Heart right ventricle (tissue), 16 donors: ENCODE results near the gene PPP1R16B. TPM values are rescaled to one million over a fixed set of nuclear protein-coding genes. Genes with fewer than 3 reads are reported as not detected.
"Not testable (repeated sequence)": the region's sequence is repeated elsewhere in the genome, so short reads cannot be mapped to it uniquely, and the experiment has no call there.

Source experiments
- ATAC-seq, 8 donors: fragments of 200-7000 bp; cut with Tn5 transposase; one replicate each; pipeline ENCODE4 v1.9.1; 2020; ENCODE audit warnings: mild to moderate bottlenecking in 8 of 8, moderate library complexity in 8 of 8, moderate number of reproducible peaks in 1 of 8
- DNase-seq, 2 donors: peaks; one replicate each; pipeline ENCODE4 v3.0.0-alpha.2; 2020
- H3K27ac ChIP-seq, 10 donors: fragments of 200-600 bp; sonication (generic) in 2 of 10; one replicate each; pipeline versions ENCODE4 v1.5.0 to v1.8.0; 2020 to 2022; ENCODE audit warnings: mild to moderate bottlenecking in 3 of 10
- H3K27me3 ChIP-seq, 7 donors: fragments of 200-600 bp; one replicate each; pipeline ENCODE4 v1.8.0; 2021 to 2022; ENCODE audit warnings: mild to moderate bottlenecking in 2 of 7
- H3K36me3 ChIP-seq, 9 donors: fragments of 200-600 bp; sonication (generic) in 1 of 9; one replicate each; pipeline versions ENCODE4 v1.5.0 to v1.8.0; 2020 to 2022; ENCODE audit warnings: mild to moderate bottlenecking in 2 of 9
- H3K4me1 ChIP-seq, 9 donors: fragments of 200-600 bp; sonication (generic) in 1 of 9; one replicate each; pipeline versions ENCODE4 v1.5.0 to v1.8.0; 2020 to 2022; ENCODE audit warnings: mild to moderate bottlenecking in 4 of 9
- H3K4me3 ChIP-seq, 10 donors: fragments of 200-600 bp; sonication (generic) in 2 of 10; one replicate each; pipeline versions ENCODE4 v1.5.0 to v1.8.0; 2020 to 2022; ENCODE audit warnings: mild to moderate bottlenecking in 7 of 10, moderate library complexity in 2 of 10
- H3K9me3 ChIP-seq, 11 donors: fragments of 200-600 bp in 10 of 11; sonication (generic) in 2 of 11; one replicate each; pipeline versions ENCODE4 v1.5.0 to v1.8.0; 2013 to 2022; ENCODE audit warnings: mild to moderate bottlenecking in 2 of 11, control low read depth in 1 of 11, moderate library complexity in 1 of 11
- CTCF ChIP-seq, 9 donors: fragments of 200-600 bp; sonication (generic) in 2 of 9; IDR thresholded peaks; one replicate each; pipeline versions ENCODE4 v1.5.0 to v1.8.0; 2021 to 2022; ENCODE audit warnings: antibody characterized with exemption in 9 of 9, mild to moderate bottlenecking in 5 of 9, moderate library complexity in 1 of 9
- WGBS, 2 donors: extraction: QIAGEN DNeasy Blood & Tissue Kit; methylation state at CpG; one replicate each; pipeline ENCODE4 v1.1.7; 2013; ENCODE audit warnings: inconsistent platforms in 1 of 2; 5-methylcytosine and 5-hydroxymethylcytosine counted together
- intact Hi-C, 10 donors: fragments of 100-400 bp; cut with DNase I; formaldehyde crosslinking; loops; one replicate each; pipeline versions ENCODE4 v1.11.1 to v1.14.2; 2022
- polyA plus RNA-seq, 2 donors: library from polyadenylated mRNA; stranded (reverse); fragments of 200-250 nt; gene quantifications; one replicate each; pipeline ENCODE4 v1.2.3, GENCODE V29; 2013
- total RNA-seq, 10 donors: library from RNA; stranded (reverse); fragmentation: NEBNext Ultra II Directional in 3 of 10; extraction: Animal tissue kit (Norgen Biotek cat#: 25700) in 3 of 10; gene quantifications; one replicate each; pipeline versions ENCODE4 v1.2.1 to v1.2.4, GENCODE V29; 2021 to 2023
- donor health status: Arrhythmogenic right ventricular cardiomyopathy.
- donor health status: ischemic (EF 13 %, LVEDD 7.1; RV severe dilation, severe dysfunction).
- donor health status: healthy with polysubstance abuse.
- donor health status: DM: no; HTN: yes; CAD: no.
- donor health status: DM: no; HTN: no; CAD: no.
- donor health status: ischemic (EF 25% LVEDD 6.9; RV normal size, moderate dysfunction).
- donor health status: ischemic (EF 25% LVEDD 5.7; RV mildly dilated, moderate dysfunction).
- donor health status: healthy.
- donor health status: DM: yes; HTN: yes; CAD: no.
- donor health status: Ischemic cardiomyopathy.
- donor health status: ischemic (EF 35%, LVEDD 5.7; RV mildly dilated, moderate dysfunction).
- donor health status: nonischemic (EF 11% LVEDD 7.7; RV severe dilation, severe dysfunction).
- donor health status: DM: yes; HTN: yes; CAD: no.
- donor health status: PGD.
- donor health status: ischemic (EF 29% LVEDD 5.4; RV normal size, mild dysfunction).
- donor health status: nonischemic (EF 23%, LVEDD 6.1; RV moderate dilation, normal function).

PPP1R16B gene
- total and polyA plus RNA-seq, 12 donors, result 2.5 to 13.8 (median 5.8) TPM

- ATAC-seq (peak; percentile 27 to 80 (median 62)), DNase-seq (no peak)
- intact Hi-C loops, result no loop called here
- no peak for TF ChIP-seq CTCF (IDR thresholded peaks at IDR 0.05)
- H3K27me3 ChIP-seq, result peaks cover 0 to 26% (median 12%) of the 10 kb centered on the region in 7 donors
- no peak overlapping the region for H3K4me3 ChIP-seq
- H3K27ac ChIP-seq, result peak overlapping the region in 7 of 10 donors; percentile 22 to 69 (median 50)
- peaks cover 0 to 8% (median 0%) of the 10 kb centered on the region in 9 donors for H3K36me3 ChIP-seq
- 37 to 39% methylated on average over 5 of the region's 5 CpGs for WGBS, 2 donors
- no peaks in the 10 kb centered on the region for H3K9me3 ChIP-seq
- peaks cover 0 to 80% (median 54%) of the 10 kb centered on the region in 9 donors for H3K4me1 ChIP-seq
Measured at GRCh38 chr20:38812182-38812581, 6.7 kb downstream of the PPP1R16B start.

GRCh38 chr20:38812709-38813573 is 7.4 kb downstream of the PPP1R16B start:
- Histone ChIP-seq H3K27me3 (peaks cover 0 to 20% (median 4%) of the 10 kb centered on the region in 7 donors), H3K27ac (peak overlapping the region in 9 of 10 donors; percentile 0 to 69 (median 32)), H3K4me3 (no peak overlapping the region), H3K36me3 (peaks cover 0 to 8% (median 0%) of the 10 kb centered on the region in 9 donors), H3K4me1 (peaks cover 0 to 73% (median 46%) of the 10 kb centered on the region in 9 donors), H3K9me3 (no peaks in the 10 kb centered on the region)
- ATAC-seq, result peak in 3 of 8 donors; percentile 12 to 20 (median 18)
- TF ChIP-seq CTCF (IDR thresholded peaks at IDR 0.05), result no peak
- 76 to 78% methylated on average over 4 of the region's 4 CpGs for WGBS, 2 donors
- DNase-seq, result no peak
- intact Hi-C loops, result no loop called here

DNA sequence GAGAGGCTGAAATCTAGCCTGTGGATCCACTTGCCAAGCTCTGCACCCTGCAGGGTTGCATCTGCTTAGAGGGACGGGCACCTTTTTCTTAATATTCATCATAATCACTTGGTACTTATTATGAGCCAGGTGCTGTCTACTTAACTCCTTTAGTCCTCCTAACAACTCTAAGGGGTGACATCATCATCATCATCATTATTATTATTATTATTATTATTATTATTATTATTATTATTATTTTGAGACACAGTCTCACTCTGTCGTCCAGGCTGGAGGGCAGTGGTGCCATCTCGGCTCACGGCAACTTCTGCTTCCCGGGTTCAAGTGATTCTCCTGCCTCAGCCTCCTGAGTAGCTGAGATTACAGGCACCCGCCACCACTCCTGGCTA is 8.1 kb downstream of the PPP1R16B start:
- intact Hi-C loops, result not testable (repeated sequence)

DNA sequence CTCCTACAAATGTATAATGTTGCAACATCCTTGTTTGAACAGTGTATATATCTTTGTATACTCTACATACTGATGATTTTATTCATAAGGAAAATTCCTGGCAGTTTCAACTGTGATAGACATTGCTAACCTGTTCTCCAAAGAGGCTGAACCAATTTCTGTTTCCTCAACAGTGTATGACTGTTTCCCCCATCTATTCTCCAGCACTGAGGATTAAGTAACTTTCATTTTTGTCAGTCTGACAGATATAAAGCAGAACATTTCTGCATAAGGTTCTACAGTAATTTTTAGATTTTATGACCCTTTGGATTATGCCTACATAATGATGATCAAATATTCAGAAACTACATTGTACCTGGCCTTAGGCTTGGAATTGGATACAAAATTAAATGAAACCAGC is 9.9 kb downstream of the PPP1R16B start:
- peaks cover 0 to 66% (median 28%) of the 10 kb centered on the region in 9 donors for H3K4me1 ChIP-seq
- H3K36me3 ChIP-seq, result peaks cover 0 to 2% (median 0%) of the 10 kb centered on the region in 9 donors
- no peak overlapping the region for H3K4me3 ChIP-seq
- no peak overlapping the region for H3K27ac ChIP-seq
- no peak for TF ChIP-seq CTCF (IDR thresholded peaks at IDR 0.05)
- no peak for DNase-seq
- intact Hi-C loops, result no loop called here
- peaks cover 0 to 6% (median 0%) of the 10 kb centered on the region in 7 donors for H3K27me3 ChIP-seq
- no peaks in the 10 kb centered on the region for H3K9me3 ChIP-seq
- ATAC-seq, result no peak

More for the DNA sequence above, 8.1 kb downstream of the PPP1R16B start:
- H3K27me3 ChIP-seq, result peaks cover 0 to 15% (median 0%) of the 10 kb centered on the region in 7 donors
- H3K4me3 ChIP-seq, DNase-seq, ATAC-seq, H3K27ac ChIP-seq, H3K9me3 ChIP-seq, H3K36me3 ChIP-seq: not testable (repeated sequence)
- WGBS, 2 donors, result 94% methylated on average over 6 of the region's 6 CpGs
- H3K4me1 ChIP-seq, result peaks cover 0 to 71% (median 40%) of the 10 kb centered on the region in 9 donors
